Type B pancreatic cell (in vitro differentiated cells): Measurements from ENCODE around the gene KHDC4. TPM values are rescaled to one million over a fixed set of nuclear protein-coding genes. Genes with fewer than 3 reads are reported as not detected.

Source experiments
- DNase-seq: peaks from one replicate; pipeline ENCODE4 v3.0.0; 2021; ENCODE audit warnings: mixed read lengths; ENCODE audit not compliant: unreplicated experiment; ENCODE audit errors: extremely low spot score
- H3K27ac Mint-ChIP-seq: 2 replicates; pipeline ENCODE4 v1.8.0; 2021; ENCODE audit warnings: mild to moderate bottlenecking, mixed read lengths
- H3K27me3 Mint-ChIP-seq: 2 replicates; pipeline ENCODE4 v1.8.0; 2021; ENCODE audit warnings: mixed read lengths
- H3K36me3 Mint-ChIP-seq: 2 replicates; pipeline ENCODE4 v1.8.0; 2021; ENCODE audit warnings: mixed read lengths
- H3K4me1 Mint-ChIP-seq: one replicate; pipeline ENCODE4 v1.8.0; 2021; ENCODE audit warnings: mixed read lengths; ENCODE audit not compliant: unreplicated experiment
- H3K4me3 Mint-ChIP-seq: 2 replicates; pipeline ENCODE4 v1.8.0; 2021; ENCODE audit warnings: mild to moderate bottlenecking, mixed read lengths
- H3K9me3 Mint-ChIP-seq: 2 replicates; pipeline ENCODE4 v1.8.0; 2021; ENCODE audit warnings: mixed read lengths
- total RNA-seq: library from RNA; stranded (reverse); gene quantifications from 2 replicates; pipeline ENCODE4 v1.2.1, GENCODE V29; 2021; ENCODE audit warnings: low replicate concordance
- TF ChIP-seq, protein P1 (sequence below): fragments of 200-600 bp; sonication (generic); conservative IDR thresholded peaks from 2 replicates; pipeline ENCODE4 v1.5.0; 2021; ENCODE audit warnings: antibody characterized with exemption, mild to moderate bottlenecking

Gene KHDC4
- total RNA-seq, 1 donor from 2014 or later: 57.8 TPM

DNA sequence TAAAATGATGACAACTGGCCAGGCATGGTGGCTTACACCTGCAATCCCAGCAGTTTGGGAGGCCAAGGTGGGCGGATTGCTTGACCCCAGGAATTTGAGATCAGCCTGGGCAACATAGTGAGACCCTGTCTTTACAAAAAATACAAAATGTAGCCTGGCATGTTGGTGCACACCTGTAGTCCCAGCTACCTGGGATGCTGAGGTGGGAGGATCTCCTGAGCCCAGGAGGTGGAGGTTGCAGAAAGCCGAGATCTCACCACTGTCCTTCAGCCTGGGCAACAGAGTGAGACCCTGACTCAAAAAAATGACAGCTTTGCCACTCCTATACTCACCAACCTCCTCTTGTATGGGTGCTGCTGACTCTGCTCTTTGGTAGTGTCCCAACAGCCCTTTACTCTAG lies 56.3 kb downstream of the KHDC4 start:
- DNase-seq: no peak
- Mint-ChIP-seq H3K4me3 (no peak overlapping the region), H3K4me1 (no peaks in the 10 kb centered on the region), H3K9me3 (no peaks in the 10 kb centered on the region), H3K27ac (no peak overlapping the region), H3K36me3 (no peaks in the 10 kb centered on the region), H3K27me3 (peaks cover 12% of the 10 kb centered on the region)
- TF ChIP-seq, protein P1, sequence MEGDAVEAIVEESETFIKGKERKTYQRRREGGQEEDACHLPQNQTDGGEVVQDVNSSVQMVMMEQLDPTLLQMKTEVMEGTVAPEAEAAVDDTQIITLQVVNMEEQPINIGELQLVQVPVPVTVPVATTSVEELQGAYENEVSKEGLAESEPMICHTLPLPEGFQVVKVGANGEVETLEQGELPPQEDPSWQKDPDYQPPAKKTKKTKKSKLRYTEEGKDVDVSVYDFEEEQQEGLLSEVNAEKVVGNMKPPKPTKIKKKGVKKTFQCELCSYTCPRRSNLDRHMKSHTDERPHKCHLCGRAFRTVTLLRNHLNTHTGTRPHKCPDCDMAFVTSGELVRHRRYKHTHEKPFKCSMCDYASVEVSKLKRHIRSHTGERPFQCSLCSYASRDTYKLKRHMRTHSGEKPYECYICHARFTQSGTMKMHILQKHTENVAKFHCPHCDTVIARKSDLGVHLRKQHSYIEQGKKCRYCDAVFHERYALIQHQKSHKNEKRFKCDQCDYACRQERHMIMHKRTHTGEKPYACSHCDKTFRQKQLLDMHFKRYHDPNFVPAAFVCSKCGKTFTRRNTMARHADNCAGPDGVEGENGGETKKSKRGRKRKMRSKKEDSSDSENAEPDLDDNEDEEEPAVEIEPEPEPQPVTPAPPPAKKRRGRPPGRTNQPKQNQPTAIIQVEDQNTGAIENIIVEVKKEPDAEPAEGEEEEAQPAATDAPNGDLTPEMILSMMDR: no peak

DNA sequence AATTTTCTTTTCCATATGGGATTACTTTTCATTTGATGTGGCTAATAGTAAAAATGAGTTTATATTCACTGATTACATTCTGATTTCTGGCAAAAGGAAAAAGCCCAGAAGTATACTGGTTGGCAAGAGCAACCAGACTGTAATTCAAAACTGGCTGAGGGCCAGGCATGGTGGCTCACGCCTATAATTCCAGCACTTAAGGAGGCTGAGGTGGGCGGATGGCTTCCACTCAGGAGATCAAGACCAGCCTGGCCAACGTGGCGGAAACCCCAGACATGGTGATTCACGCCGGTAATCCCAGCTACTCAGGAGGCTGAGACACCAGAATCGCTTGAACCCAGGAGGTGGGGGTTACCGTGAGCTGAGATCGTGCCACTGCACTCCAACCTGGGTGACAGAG lies 60.4 kb downstream of the KHDC4 start:
- no peak for DNase-seq

DNA sequence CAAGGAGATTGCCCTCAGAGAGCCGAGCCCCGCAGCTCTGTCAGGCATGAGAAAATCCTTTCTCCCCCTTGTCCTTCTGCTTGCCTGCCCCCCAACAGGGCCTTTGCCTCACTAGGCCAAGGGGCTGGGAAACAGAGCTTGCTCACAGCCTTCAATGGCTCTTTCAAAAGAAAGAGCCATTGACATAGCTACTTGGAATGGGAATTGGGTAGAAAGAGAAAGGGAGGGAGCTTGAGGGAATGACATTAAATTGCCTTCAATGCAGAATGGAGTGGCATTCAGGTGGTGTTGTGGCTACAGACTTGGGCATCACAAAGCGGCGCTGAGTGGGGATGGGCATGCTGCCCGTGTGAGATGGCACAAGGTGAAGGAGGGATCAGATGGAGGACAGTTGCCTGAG lies 61.7 kb downstream of the KHDC4 start:
- TF ChIP-seq, protein P1: no peak
- Mint-ChIP-seq H3K4me1 (no peaks in the 10 kb centered on the region), H3K4me3 (no peak overlapping the region), H3K36me3 (no peaks in the 10 kb centered on the region), H3K9me3 (no peaks in the 10 kb centered on the region), H3K27me3 (peaks cover 35% of the 10 kb centered on the region), H3K27ac (no peak overlapping the region)
- no peak for DNase-seq

More for the DNA sequence above, 60.4 kb downstream of the KHDC4 start:
- TF ChIP-seq, protein P1: no peak
- Mint-ChIP-seq H3K27ac (no peak overlapping the region), H3K36me3 (no peaks in the 10 kb centered on the region), H3K4me1 (no peaks in the 10 kb centered on the region), H3K9me3 (no peaks in the 10 kb centered on the region), H3K4me3 (no peak overlapping the region), H3K27me3 (peaks cover 25% of the 10 kb centered on the region)

DNA sequence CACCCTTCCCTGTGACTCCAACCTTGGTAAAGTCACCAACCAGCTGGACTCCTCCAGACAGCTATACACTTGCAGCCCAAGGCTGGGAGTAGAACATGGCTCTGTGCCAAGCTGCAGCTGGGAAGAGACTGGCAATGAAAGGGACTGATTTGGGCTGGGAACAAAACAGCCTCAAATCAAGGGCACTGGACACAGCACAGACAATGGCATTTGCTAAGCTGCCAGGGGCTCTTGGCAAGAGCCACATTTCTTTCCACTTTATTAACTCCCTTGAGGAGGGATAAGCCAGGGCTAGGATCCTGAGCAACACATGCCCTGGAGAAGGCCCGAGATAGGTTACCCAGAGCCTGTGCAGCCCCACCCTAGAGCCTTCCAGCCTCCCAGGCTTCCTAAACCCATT lies 62.8 kb downstream of the KHDC4 start:
- no peak for DNase-seq
- TF ChIP-seq, protein P1: no peak
- Mint-ChIP-seq H3K36me3 (no peaks in the 10 kb centered on the region), H3K4me3 (no peak overlapping the region), H3K27ac (no peak overlapping the region), H3K27me3 (peaks cover 37% of the 10 kb centered on the region), H3K4me1 (no peaks in the 10 kb centered on the region), H3K9me3 (no peaks in the 10 kb centered on the region)

DNA sequence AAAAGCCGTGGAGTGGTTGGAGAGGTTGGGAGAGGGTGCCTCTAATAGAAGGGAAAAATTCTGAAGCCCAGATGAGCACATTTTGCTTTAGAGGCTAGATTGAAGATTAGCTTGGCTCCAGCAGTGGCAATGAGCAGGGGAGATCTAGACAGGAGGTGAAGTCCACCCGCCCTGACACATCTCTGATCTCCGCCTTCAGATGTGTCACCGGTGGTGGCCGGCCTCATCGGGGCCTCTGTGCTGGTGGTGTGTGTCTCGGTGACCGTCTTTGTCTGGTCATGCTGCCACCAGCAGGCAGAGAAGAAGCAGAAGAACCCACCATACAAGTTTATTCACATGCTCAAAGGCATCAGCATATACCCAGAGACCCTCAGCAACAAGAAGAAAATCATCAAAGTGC lies 66.4 kb downstream of the KHDC4 start:
- Mint-ChIP-seq H3K27ac (no peak overlapping the region), H3K4me1 (no peaks in the 10 kb centered on the region), H3K4me3 (no peak overlapping the region), H3K9me3 (no peaks in the 10 kb centered on the region), H3K36me3 (no peaks in the 10 kb centered on the region), H3K27me3 (peaks cover 38% of the 10 kb centered on the region)
- TF ChIP-seq, protein P1: no peak
- DNase-seq: no peak

DNA sequence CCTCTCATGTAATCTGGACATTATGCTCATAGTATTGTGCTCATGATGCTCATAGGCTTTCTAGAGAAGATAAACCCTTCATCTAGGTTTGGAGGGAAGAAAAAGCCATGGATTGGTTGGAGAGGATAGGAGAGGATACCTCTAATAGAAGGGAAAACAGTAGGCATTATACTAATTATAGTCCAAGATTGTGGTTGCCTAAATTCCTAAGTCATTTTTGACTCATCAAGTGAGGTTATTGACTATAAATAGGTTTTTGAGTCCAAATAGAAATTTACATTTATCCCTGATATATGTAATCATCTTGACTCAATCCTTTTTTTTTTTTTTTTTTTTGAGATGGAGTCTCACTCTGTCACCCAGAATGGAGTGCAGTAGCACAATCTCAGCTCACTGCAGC lies 69.8 kb downstream of the KHDC4 start:
- no peak overlapping the region for H3K27ac Mint-ChIP-seq
- no peak overlapping the region for H3K4me3 Mint-ChIP-seq
- H3K36me3 Mint-ChIP-seq: no peaks in the 10 kb centered on the region
- no peaks in the 10 kb centered on the region for H3K9me3 Mint-ChIP-seq
- peaks cover 2% of the 10 kb centered on the region for H3K4me1 Mint-ChIP-seq
- DNase-seq: no peak
- peaks cover 34% of the 10 kb centered on the region for H3K27me3 Mint-ChIP-seq
- TF ChIP-seq, protein P1: no peak
